HG03565 (cell line): ENCODE data around the gene CTAGE9.

Experiments
- ATAC-seq: cut with Tn5 transposase; IDR thresholded peaks from one replicate; pipeline ENCODE4 v1.9.1; 2021; ENCODE audit warnings: mild to moderate bottlenecking, moderate library complexity; ENCODE audit not compliant: unreplicated experiment

CTAGE9 gene

GRCh38 chr6:131680868-131681267 lies 29.9 kb downstream of the CTAGE9 start:
- no peak for ATAC-seq

- no peak for ATAC-seq
Observed at GRCh38 chr6:131678442-131678841, 32.4 kb downstream of the CTAGE9 start.

- ATAC-seq, result no peak
Observed at GRCh38 chr6:131673184-131673583, 37.6 kb downstream of the CTAGE9 start.

- ATAC-seq, result no peak
Observed at GRCh38 chr6:131669891-131670290, 40.9 kb downstream of the CTAGE9 start.

- no peak for ATAC-seq
Observed at GRCh38 chr6:131663578-131664165, 47.1 kb downstream of the CTAGE9 start.

GRCh38 chr6:131660195-131660594 lies 50.6 kb downstream of the CTAGE9 start:
- ATAC-seq, result no peak
